ENCODE data around the gene SUN5.

SUN5 gene

DNA sequence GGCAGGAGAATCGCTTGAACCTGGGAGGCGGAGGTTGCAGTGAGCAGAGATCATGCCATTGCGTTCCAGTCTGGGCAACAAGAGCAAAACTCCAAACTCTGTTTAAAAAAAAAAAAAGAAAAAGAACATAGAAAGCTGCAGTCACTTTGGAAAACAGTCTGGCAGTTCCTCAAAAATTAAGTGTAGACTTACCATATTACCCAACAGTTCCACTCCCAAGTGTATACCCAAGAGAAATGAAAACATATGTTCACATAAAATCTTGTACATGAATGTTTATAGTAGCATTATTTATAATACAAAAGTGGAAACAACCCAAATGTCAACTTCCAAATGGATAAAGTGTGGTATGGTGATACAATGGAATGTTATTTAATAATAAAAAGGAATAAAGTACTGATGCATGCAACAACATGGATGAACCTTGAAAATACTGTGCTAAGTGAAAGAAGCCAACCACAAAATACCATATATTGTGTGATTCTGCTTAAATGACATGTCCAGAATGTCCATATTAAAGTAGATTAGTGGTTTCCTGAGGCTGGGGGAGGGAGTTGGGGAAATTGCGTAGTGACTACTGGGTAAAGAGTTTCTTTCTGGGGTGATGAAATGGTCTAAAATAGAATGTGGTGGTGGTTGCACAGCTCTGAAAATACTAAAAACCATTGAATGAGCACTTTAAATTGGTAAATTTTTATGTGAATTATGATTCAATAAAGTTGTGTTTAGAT lies 62.9 kb downstream of the SUN5 start:
- TF ChIP-seq, protein P1, sequence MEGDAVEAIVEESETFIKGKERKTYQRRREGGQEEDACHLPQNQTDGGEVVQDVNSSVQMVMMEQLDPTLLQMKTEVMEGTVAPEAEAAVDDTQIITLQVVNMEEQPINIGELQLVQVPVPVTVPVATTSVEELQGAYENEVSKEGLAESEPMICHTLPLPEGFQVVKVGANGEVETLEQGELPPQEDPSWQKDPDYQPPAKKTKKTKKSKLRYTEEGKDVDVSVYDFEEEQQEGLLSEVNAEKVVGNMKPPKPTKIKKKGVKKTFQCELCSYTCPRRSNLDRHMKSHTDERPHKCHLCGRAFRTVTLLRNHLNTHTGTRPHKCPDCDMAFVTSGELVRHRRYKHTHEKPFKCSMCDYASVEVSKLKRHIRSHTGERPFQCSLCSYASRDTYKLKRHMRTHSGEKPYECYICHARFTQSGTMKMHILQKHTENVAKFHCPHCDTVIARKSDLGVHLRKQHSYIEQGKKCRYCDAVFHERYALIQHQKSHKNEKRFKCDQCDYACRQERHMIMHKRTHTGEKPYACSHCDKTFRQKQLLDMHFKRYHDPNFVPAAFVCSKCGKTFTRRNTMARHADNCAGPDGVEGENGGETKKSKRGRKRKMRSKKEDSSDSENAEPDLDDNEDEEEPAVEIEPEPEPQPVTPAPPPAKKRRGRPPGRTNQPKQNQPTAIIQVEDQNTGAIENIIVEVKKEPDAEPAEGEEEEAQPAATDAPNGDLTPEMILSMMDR (IDR thresholded peaks at IDR 0.05), result no peak

DNA sequence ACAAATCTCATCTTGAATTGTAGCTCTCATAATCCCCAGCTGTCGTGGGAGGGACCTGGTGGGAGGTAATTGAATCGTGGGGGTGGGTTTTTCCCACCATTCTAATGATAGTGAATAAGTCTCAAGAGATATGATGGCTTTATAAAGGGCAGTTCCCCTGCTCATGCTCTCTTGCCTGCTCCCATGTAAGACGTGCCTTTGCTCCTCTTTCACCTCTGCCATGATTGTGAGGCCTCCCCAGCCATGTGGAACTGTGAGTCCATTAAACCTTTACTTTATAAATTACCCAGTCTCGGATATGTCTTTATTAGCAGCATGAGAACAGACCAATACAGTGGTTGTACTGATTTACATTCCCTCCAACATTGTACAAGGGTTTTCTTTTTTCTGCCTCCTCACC lies 69.7 kb downstream of the SUN5 start:
- TF ChIP-seq, protein P1 (IDR thresholded peaks at IDR 0.05), result no peak
